HepG2 (cell line): ENCODE data around the gene CHPF. TPM values are rescaled to one million over a fixed set of nuclear protein-coding genes. Genes with fewer than 3 reads are reported as not detected.

Source experiments
- ATF1 ChIP-seq: IDR thresholded peaks from 2 replicates; pipeline ENCODE4 v1.6.1; 2016; ENCODE audit warnings: mild to moderate bottlenecking, control low read depth
- HMG20B ChIP-seq: conservative IDR thresholded peaks from 2 replicates; pipeline ENCODE4 v1.6.1; 2016; ENCODE audit warnings: missing genetic modification reagents, missing compliant biosample characterization
- HNRNPUL1 ChIP-seq: fragments of 200-400 bp; formaldehyde crosslinking; IDR thresholded peaks from 2 replicates; pipeline ENCODE4 v1.6.1; 2017; ENCODE audit warnings: low read depth, mild to moderate bottlenecking, low read length, moderate library complexity
- KDM1A ChIP-seq: IDR thresholded peaks from 2 replicates; pipeline ENCODE4 v1.6.1; 2016; ENCODE audit warnings: missing compliant biosample characterization
- PHF21A ChIP-seq: sonication (generic); formaldehyde crosslinking; IDR thresholded peaks from 2 replicates; pipeline ENCODE4 v1.5.0; 2020; ENCODE audit warnings: mild to moderate bottlenecking, missing genetic modification reagents
- RNF2 ChIP-seq: fragments of 450-650 bp; conservative IDR thresholded peaks from 2 replicates; pipeline ENCODE4 v1.6.1; 2016; ENCODE audit warnings: low read depth
- TGIF2 ChIP-seq: IDR thresholded peaks from 2 replicates; pipeline ENCODE4 v1.6.1; 2016; ENCODE audit warnings: control low read depth, missing compliant biosample characterization
- ZNF232 ChIP-seq: sonication (generic); formaldehyde crosslinking; IDR thresholded peaks from 2 replicates; pipeline ENCODE4 v1.4.0; 2020; ENCODE audit warnings: missing genetic modification reagents, borderline replicate concordance
- ZNF557 ChIP-seq: sonication (generic); formaldehyde crosslinking; IDR thresholded peaks from 2 replicates; pipeline ENCODE4 v1.4.0; 2020; ENCODE audit warnings: missing genetic modification reagents
- ZNF644 ChIP-seq: IDR thresholded peaks from 2 replicates; pipeline ENCODE4 v1.6.1; 2016; ENCODE audit warnings: low read depth
- ZNF781 ChIP-seq: sonication (generic); formaldehyde crosslinking; IDR thresholded peaks from 2 replicates; pipeline ENCODE4 v1.5.1; 2020; ENCODE audit warnings: borderline replicate concordance, mild to moderate bottlenecking, missing genetic modification reagents; ENCODE audit errors: not compliant biosample characterization
- polyA plus RNA-seq, 8 experiments: library from polyadenylated mRNA; depleted of rRNA in 3 of 8; stranded (reverse) in 7 of 8; unstranded in 1 of 8; fragments of >200 nt; fragmentation: Illumina TruSeq in 4 of 8; extraction: Trizol in 4 of 8; gene quantifications; 2 replicates each; pipeline versions ENCODE4 v1.2.1 to v1.2.3, GENCODE V29; 2011 to 2016; ENCODE audit warnings: low read depth in 4 of 8, missing spikeins in 1 of 8, mixed read lengths in 1 of 8; ENCODE audit not compliant: insufficient read depth in 1 of 8
- total RNA-seq, 5 experiments: library from RNA; depleted of rRNA; stranded (reverse); fragments of >200 nt; fragmentation: Illumina TruSeq; extraction: Trizol; gene quantifications; 2 replicates each; pipeline ENCODE4 v1.2.3, GENCODE V29; 2016; ENCODE audit warnings: low read depth in 1 of 5
- TF ChIP-seq, protein P1 (sequence below): sonication (generic); formaldehyde crosslinking; IDR thresholded peaks from 2 replicates; pipeline ENCODE4 v1.4.0; 2020; ENCODE audit warnings: mild to moderate bottlenecking, missing genetic modification reagents
- TF ChIP-seq, protein P2 (sequence below), 2 experiments: sonication (generic) in 1 of 2; formaldehyde crosslinking in 1 of 2; IDR thresholded peaks; 2 replicates each; pipeline versions ENCODE4 v1.4.0 to v1.6.1; 2018 to 2020; ENCODE audit warnings: missing genetic modification reagents in 2 of 2, borderline replicate concordance in 1 of 2, low read depth in 1 of 2, mild to moderate bottlenecking in 1 of 2, missing biosample characterization in 1 of 2
- TF ChIP-seq, protein P3 (sequence below): sonication (generic); formaldehyde crosslinking; IDR thresholded peaks from 2 replicates; pipeline ENCODE4 v1.9.0; 2022; ENCODE audit warnings: missing genetic modification reagents, mild to moderate bottlenecking, borderline replicate concordance
- TF ChIP-seq, protein P4 (sequence below): sonication (generic); formaldehyde crosslinking; IDR thresholded peaks from 2 replicates; pipeline ENCODE4 v1.5.0; 2020; ENCODE audit warnings: missing genetic modification reagents
- TF ChIP-seq, protein P5 (sequence below): sonication (generic); formaldehyde crosslinking; IDR thresholded peaks from 2 replicates; pipeline ENCODE4 v1.4.0; 2020; ENCODE audit warnings: missing genetic modification reagents
- TF ChIP-seq, protein P6 (sequence below): sonication (generic); formaldehyde crosslinking; IDR thresholded peaks from 2 replicates; pipeline ENCODE4 v1.5.1; 2020; ENCODE audit warnings: missing genetic modification reagents, mild to moderate bottlenecking, borderline replicate concordance

Gene CHPF
- total and polyA plus RNA-seq, 2 of the 13 experiments (the other 11 are each of a cell fraction or from before 2014, with no cell fraction given): 79.6 to 111 TPM

DNA sequence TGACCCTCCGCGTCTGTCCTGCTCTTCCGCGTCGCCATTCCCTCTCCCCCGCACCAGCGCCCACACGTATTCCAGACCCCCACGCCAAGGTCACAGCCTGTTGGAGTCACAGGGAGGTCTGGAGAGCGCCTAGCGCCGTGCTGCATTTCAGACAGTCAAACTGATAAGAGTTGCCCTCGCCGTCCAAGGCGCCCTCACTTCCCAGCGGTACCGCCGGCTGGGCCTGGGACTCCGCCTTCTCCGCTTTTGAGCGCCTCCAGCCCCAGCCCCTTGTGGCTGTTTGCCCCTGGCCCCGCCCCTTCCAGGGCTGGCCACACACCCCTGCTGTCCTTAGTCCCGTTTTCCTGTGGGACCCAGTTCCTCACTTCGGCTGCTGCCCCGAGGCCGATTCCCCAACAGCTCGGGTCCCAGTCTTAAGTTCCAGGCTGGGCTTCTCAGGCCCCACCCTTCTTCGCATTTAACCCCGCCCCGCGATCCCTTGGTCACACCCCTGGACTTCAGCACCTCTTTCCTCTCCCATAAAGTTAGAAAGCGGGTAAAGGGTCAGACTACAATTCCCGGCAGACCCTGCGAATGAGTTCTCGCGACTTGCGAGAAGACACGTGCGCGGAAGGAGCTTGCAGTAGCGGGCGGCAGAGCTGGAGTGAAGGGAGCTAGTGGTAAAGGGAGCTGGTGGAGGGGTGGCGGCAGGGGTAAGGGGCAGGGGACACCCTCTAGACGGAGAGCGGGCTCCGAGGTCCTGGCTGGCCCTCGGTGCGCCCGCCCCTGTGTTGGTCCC is 45.1 kb downstream of the CHPF start, which contains the start of gene GMPPA (continued):
- TF ChIP-seq, protein P1, sequence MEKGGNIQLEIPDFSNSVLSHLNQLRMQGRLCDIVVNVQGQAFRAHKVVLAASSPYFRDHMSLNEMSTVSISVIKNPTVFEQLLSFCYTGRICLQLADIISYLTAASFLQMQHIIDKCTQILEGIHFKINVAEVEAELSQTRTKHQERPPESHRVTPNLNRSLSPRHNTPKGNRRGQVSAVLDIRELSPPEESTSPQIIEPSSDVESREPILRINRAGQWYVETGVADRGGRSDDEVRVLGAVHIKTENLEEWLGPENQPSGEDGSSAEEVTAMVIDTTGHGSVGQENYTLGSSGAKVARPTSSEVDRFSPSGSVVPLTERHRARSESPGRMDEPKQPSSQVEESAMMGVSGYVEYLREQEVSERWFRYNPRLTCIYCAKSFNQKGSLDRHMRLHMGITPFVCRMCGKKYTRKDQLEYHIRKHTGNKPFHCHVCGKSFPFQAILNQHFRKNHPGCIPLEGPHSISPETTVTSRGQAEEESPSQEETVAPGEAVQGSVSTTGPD (CRISPR knock-in tag): 0 out of 2 replicates have a peak, but pooled peaks have one; percentile 50
- TF ChIP-seq, protein P2, sequence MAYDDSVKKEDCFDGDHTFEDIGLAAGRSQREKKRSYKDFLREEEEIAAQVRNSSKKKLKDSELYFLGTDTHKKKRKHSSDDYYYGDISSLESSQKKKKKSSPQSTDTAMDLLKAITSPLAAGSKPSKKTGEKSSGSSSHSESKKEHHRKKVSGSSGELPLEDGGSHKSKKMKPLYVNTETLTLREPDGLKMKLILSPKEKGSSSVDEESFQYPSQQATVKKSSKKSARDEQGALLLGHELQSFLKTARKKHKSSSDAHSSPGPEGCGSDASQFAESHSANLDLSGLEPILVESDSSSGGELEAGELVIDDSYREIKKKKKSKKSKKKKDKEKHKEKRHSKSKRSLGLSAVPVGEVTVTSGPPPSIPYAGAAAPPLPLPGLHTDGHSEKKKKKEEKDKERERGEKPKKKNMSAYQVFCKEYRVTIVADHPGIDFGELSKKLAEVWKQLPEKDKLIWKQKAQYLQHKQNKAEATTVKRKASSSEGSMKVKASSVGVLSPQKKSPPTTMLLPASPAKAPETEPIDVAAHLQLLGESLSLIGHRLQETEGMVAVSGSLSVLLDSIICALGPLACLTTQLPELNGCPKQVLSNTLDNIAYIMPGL (CRISPR knock-in tag; IDR thresholded peaks at IDR 0.05; ENCODE audit: borderline replicate concordance in 1 of 2, low read depth in 1 of 2): peak; percentile 51 to 69; a peak in 2 of 4 replicates
- TF ChIP-seq ZNF557 (no peak; the same call in 1 of the 2 replicates), ZNF644 (CRISPR knock-in tag) (no peak; the same call in 1 of the 2 replicates), KDM1A (CRISPR knock-in tag) (0 out of 2 replicates have a peak, but pooled peaks have one; percentile 4), ZNF232 (CRISPR knock-in tag) (no peak; the same call in 1 of the 2 replicates), HNRNPUL1 (no peak), ZNF781 (CRISPR knock-in tag) (no peak), HMG20B (CRISPR knock-in tag) (no peak), RNF2 (0 out of 2 replicates have a peak, but pooled peaks have one; percentile 19), TGIF2 (CRISPR knock-in tag) (no peak), ATF1 (no peak), PHF21A (CRISPR knock-in tag) (peak; percentile 80; the same call in 1 of the 2 replicates)
- TF ChIP-seq, protein P3, sequence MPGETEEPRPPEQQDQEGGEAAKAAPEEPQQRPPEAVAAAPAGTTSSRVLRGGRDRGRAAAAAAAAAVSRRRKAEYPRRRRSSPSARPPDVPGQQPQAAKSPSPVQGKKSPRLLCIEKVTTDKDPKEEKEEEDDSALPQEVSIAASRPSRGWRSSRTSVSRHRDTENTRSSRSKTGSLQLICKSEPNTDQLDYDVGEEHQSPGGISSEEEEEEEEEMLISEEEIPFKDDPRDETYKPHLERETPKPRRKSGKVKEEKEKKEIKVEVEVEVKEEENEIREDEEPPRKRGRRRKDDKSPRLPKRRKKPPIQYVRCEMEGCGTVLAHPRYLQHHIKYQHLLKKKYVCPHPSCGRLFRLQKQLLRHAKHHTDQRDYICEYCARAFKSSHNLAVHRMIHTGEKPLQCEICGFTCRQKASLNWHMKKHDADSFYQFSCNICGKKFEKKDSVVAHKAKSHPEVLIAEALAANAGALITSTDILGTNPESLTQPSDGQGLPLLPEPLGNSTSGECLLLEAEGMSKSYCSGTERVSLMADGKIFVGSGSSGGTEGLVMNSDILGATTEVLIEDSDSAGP: peak; percentile 86; the same call in 1 of the 2 replicates
- TF ChIP-seq, protein P4, sequence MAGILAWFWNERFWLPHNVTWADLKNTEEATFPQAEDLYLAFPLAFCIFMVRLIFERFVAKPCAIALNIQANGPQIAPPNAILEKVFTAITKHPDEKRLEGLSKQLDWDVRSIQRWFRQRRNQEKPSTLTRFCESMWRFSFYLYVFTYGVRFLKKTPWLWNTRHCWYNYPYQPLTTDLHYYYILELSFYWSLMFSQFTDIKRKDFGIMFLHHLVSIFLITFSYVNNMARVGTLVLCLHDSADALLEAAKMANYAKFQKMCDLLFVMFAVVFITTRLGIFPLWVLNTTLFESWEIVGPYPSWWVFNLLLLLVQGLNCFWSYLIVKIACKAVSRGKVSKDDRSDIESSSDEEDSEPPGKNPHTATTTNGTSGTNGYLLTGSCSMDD (CRISPR knock-in tag): no peak
- TF ChIP-seq, protein P5, sequence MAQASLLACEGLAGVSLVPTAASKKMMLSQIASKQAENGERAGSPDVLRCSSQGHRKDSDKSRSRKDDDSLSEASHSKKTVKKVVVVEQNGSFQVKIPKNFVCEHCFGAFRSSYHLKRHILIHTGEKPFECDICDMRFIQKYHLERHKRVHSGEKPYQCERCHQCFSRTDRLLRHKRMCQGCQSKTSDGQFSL (CRISPR knock-in tag): no peak
- TF ChIP-seq, protein P6, sequence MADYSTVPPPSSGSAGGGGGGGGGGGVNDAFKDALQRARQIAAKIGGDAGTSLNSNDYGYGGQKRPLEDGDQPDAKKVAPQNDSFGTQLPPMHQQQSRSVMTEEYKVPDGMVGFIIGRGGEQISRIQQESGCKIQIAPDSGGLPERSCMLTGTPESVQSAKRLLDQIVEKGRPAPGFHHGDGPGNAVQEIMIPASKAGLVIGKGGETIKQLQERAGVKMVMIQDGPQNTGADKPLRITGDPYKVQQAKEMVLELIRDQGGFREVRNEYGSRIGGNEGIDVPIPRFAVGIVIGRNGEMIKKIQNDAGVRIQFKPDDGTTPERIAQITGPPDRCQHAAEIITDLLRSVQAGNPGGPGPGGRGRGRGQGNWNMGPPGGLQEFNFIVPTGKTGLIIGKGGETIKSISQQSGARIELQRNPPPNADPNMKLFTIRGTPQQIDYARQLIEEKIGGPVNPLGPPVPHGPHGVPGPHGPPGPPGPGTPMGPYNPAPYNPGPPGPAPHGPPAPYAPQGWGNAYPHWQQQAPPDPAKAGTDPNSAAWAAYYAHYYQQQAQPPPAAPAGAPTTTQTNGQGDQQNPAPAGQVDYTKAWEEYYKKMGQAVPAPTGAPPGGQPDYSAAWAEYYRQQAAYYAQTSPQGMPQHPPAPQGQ (CRISPR knock-in tag): no peak
